ENCODE results near the gene FAM177B.

Gene FAM177B

GRCh38 chr1:222712253-222713090 is 24.5 kb upstream of the FAM177B start, which contains the start of the genes AIDA and BROX:
TSS of gene AIDA (minus strand) at chr1:222712491. CDS start at chr1:222712317, 174 bp downstream.
TSS of gene BROX (plus strand) at chr1:222712564. CDS start at chr1:222715700, 3,136 bp downstream.
- Histone ChIP-seq H3K36me3 (ENCODE audit: insufficient read depth, low read length) (peaks cover 12% of the 10 kb centered on the region), H3K4me1 (ENCODE audit: insufficient read depth, low read length) (peaks cover 19% of the 10 kb centered on the region), H3K27me3 (ENCODE audit: control insufficient read depth in 1 of 2, insufficient read depth in 2 of 2, low read length in 2 of 2) (no peaks in the 10 kb centered on the region), H3K9ac (ENCODE audit: low read length) (peak within 1 kb of the TSS; percentile 98), H3K9me3 (ENCODE audit: low read length) (no peaks in the 10 kb centered on the region), H3K27ac (ENCODE audit: low read depth, low read length) (peak within 1 kb of the TSS; percentile 100), H3K4me3 (ENCODE audit: low read depth in 1 of 2, low read length in 2 of 2) (peak within 1 kb of the TSS; percentile 99 to 100)

- Histone ChIP-seq H3K9me3 (ENCODE audit: low read length) (no peaks in the 10 kb centered on the region), H3K4me3 (ENCODE audit: low read depth in 1 of 2, low read length in 2 of 2) (peak overlapping the region; percentile 99 to 100), H3K4me1 (ENCODE audit: insufficient read depth, low read length) (peaks cover 19% of the 10 kb centered on the region), H3K27ac (ENCODE audit: low read depth, low read length) (peak overlapping the region; percentile 100), H3K9ac (ENCODE audit: low read length) (peak overlapping the region; percentile 98), H3K27me3 (ENCODE audit: control insufficient read depth in 1 of 2, insufficient read depth in 2 of 2, low read length in 2 of 2) (no peaks in the 10 kb centered on the region), H3K36me3 (ENCODE audit: insufficient read depth, low read length) (peaks cover 12% of the 10 kb centered on the region)
Observed at GRCh38 chr1:222713091-222713961, 23.7 kb upstream of the FAM177B start.

DNA sequence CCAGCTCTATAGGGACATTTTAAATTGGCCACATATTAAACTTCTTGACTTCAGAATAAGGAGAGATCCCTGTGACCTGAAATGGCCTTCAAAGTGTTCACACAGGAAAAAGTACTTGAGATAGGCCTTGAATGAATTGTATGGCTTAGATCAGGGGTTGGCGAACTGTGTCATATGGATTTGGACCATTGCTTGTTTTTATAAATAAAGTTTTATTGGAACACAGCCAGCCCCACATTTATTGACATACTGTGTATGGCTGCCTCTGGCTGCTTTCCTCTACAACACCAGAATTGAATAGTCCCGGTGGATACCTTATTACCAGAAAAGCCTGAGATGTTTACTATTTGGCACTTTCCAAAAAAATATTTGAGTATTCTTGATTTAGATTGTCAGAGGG is 20.6 kb upstream of the FAM177B start:
- Histone ChIP-seq H3K9me3 (ENCODE audit: low read length) (no peaks in the 10 kb centered on the region), H3K27ac (ENCODE audit: low read depth, low read length) (no peak overlapping the region), H3K9ac (ENCODE audit: low read length) (no peak overlapping the region), H3K4me1 (ENCODE audit: insufficient read depth, low read length) (peaks cover 3% of the 10 kb centered on the region), H3K27me3 (ENCODE audit: control insufficient read depth in 1 of 2, insufficient read depth in 2 of 2, low read length in 2 of 2) (no peaks in the 10 kb centered on the region), H3K4me3 (ENCODE audit: low read depth in 1 of 2, low read length in 2 of 2) (no peak overlapping the region), H3K36me3 (ENCODE audit: insufficient read depth, low read length) (peaks cover 34% of the 10 kb centered on the region)

- Histone ChIP-seq H3K4me3 (ENCODE audit: low read depth in 1 of 2, low read length in 2 of 2) (no peak overlapping the region), H3K27ac (ENCODE audit: low read depth, low read length) (no peak overlapping the region), H3K4me1 (ENCODE audit: insufficient read depth, low read length) (no peaks in the 10 kb centered on the region), H3K27me3 (ENCODE audit: control insufficient read depth in 1 of 2, insufficient read depth in 2 of 2, low read length in 2 of 2) (no peaks in the 10 kb centered on the region), H3K9ac (ENCODE audit: low read length) (no peak overlapping the region), H3K36me3 (ENCODE audit: insufficient read depth, low read length) (peaks cover 76% of the 10 kb centered on the region), H3K9me3 (ENCODE audit: low read length) (no peaks in the 10 kb centered on the region)
Observed at GRCh38 chr1:222728746-222729145, 8.3 kb upstream of the FAM177B start.

GRCh38 chr1:222730866-222731265 is 6.1 kb upstream of the FAM177B start:
- Histone ChIP-seq H3K9me3 (ENCODE audit: low read length) (no peaks in the 10 kb centered on the region), H3K36me3 (ENCODE audit: insufficient read depth, low read length) (peaks cover 81% of the 10 kb centered on the region), H3K9ac (ENCODE audit: low read length) (no peak overlapping the region), H3K4me1 (ENCODE audit: insufficient read depth, low read length) (no peaks in the 10 kb centered on the region), H3K27ac (ENCODE audit: low read depth, low read length) (no peak overlapping the region), H3K4me3 (ENCODE audit: low read depth in 1 of 2, low read length in 2 of 2) (no peak overlapping the region), H3K27me3 (ENCODE audit: control insufficient read depth in 1 of 2, insufficient read depth in 2 of 2, low read length in 2 of 2) (no peaks in the 10 kb centered on the region)

DNA sequence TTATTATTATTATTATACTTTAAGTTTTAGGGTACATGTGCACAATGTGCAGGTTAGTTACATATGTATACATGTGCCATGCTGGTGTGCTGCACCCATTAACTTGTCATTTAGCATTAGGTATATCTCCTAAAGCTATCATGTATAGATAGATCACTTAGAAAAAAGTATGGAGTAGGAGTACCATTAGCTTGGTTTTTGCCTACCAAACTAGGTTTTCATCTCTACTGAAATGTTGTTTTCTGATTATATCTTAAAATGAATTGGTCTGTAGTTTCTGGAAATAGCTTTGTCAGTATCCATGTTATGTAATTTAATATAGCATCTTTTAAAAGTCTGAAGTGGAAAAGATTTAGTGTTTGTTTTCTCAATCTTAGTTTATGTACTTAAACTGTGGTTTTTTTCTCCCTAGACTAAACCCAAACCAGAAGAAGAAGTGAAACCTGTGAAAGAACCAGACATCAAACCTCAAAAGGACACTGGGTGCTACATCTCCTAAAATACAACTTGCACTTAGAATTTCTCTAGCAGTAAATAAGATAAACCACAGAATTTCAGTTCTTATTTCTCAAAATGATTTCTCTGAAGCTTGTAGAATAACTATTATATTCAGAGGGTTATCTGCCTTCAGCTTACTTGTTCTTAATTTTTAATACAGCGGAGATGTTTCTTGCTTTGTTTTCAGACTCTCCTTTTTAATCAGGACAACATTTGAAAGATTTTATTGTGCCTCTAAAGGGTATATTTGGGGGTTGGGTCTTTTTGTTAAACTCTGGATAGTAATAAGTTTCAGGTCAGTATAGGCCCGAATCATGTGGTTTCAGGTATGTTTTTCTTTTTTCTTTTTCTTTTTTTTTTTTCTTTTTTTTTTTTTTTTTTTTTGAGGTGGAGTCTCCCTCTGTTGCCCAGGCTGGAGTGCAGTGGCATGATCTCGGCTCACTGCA is 4.5 kb upstream of the FAM177B start:
- H3K9me3 ChIP-seq (ENCODE audit: low read length) = no peaks in the 10 kb centered on the region
- H3K36me3 ChIP-seq (ENCODE audit: insufficient read depth, low read length) = peaks cover 77% of the 10 kb centered on the region
- no peak overlapping the region for H3K9ac ChIP-seq (ENCODE audit: low read length)
- no peak overlapping the region for H3K4me3 ChIP-seq (ENCODE audit: low read depth in 1 of 2, low read length in 2 of 2)
- no peaks in the 10 kb centered on the region for H3K4me1 ChIP-seq (ENCODE audit: insufficient read depth, low read length)
- H3K27ac ChIP-seq (ENCODE audit: low read depth, low read length) = no peak overlapping the region
- no peaks in the 10 kb centered on the region for H3K27me3 ChIP-seq (ENCODE audit: control insufficient read depth in 1 of 2, insufficient read depth in 2 of 2, low read length in 2 of 2)

- Histone ChIP-seq H3K27ac (ENCODE audit: low read depth, low read length) (no peak overlapping the region), H3K9ac (ENCODE audit: low read length) (no peak overlapping the region), H3K9me3 (ENCODE audit: low read length) (no peaks in the 10 kb centered on the region), H3K4me3 (ENCODE audit: low read depth in 1 of 2, low read length in 2 of 2) (no peak overlapping the region), H3K36me3 (ENCODE audit: insufficient read depth, low read length) (peaks cover 56% of the 10 kb centered on the region), H3K27me3 (ENCODE audit: control insufficient read depth in 1 of 2, insufficient read depth in 2 of 2, low read length in 2 of 2) (no peaks in the 10 kb centered on the region), H3K4me1 (ENCODE audit: insufficient read depth, low read length) (no peaks in the 10 kb centered on the region)
Observed at GRCh38 chr1:222734740-222735139, 2.3 kb upstream of the FAM177B start.

DNA sequence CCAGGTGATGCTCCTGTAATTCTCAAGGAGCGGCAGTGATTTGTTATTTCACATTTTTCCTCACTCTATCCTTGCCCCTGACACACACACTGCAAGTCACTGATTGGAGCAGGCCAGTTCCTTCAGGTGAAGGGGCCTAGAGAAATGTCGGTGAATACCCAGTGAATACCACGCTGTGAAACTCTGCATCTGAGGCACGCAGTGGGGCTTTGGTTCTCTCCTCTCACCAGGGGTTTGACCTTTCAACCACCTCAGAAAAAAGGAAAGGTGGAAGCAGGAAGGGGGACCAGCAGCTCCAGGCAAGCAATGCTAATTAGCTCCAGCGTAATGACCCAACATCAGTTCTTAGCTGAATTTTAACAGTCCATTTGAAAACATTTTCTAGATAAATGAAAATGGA is 532 bp upstream of the FAM177B start:
- Histone ChIP-seq H3K36me3 (ENCODE audit: insufficient read depth, low read length) (peaks cover 41% of the 10 kb centered on the region), H3K9me3 (ENCODE audit: low read length) (no peaks in the 10 kb centered on the region), H3K9ac (ENCODE audit: low read length) (no peak overlapping the region), H3K27me3 (ENCODE audit: control insufficient read depth in 1 of 2, insufficient read depth in 2 of 2, low read length in 2 of 2) (no peaks in the 10 kb centered on the region), H3K4me3 (ENCODE audit: low read depth in 1 of 2, low read length in 2 of 2) (no peak overlapping the region), H3K27ac (ENCODE audit: low read depth, low read length) (no peak overlapping the region), H3K4me1 (ENCODE audit: insufficient read depth, low read length) (no peaks in the 10 kb centered on the region)

DNA sequence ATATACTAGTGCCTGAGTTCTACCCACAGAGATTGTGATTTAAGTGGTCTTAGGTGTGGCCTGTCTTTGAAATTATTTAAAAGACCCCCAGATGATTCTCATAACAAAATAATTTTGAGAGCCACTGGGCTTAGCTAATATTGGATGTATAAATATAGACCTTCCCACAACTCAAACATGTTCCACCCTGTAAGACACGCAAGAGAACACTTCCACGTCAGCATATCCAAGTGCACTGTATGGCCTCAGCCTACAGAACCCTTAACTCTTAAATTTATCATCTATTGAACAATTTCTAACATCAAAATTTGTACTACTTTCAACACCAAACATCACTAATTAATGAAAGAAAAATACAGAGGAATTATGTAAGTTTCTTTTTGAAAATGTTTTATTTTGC is 2.5 kb downstream of the FAM177B start:
- H3K4me3 ChIP-seq (ENCODE audit: low read depth in 1 of 2, low read length in 2 of 2) = no peak overlapping the region
- H3K9me3 ChIP-seq (ENCODE audit: low read length) = no peaks in the 10 kb centered on the region
- H3K27ac ChIP-seq (ENCODE audit: low read depth, low read length) = no peak overlapping the region
- H3K36me3 ChIP-seq (ENCODE audit: insufficient read depth, low read length) = peaks cover 20% of the 10 kb centered on the region
- H3K9ac ChIP-seq (ENCODE audit: low read length) = no peak overlapping the region
- H3K27me3 ChIP-seq (ENCODE audit: control insufficient read depth in 1 of 2, insufficient read depth in 2 of 2, low read length in 2 of 2) = no peaks in the 10 kb centered on the region
- no peaks in the 10 kb centered on the region for H3K4me1 ChIP-seq (ENCODE audit: insufficient read depth, low read length)

DNA sequence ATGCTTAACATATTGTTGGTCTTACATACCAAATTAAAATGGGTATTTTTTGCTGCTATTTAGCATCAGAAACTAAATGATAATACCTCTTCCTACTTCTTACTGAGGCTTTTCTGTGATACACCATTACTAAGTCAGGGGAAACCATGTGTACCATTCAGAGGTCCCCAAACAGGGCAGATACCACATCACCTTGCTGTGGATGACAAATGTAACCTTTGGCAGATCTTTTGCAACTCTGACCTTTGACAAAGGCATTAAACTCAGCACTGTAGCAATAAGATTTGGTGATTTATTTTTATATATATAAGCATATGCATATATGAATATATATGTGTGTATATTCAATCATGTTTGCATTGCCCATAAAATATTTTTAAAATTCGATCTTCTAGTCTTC is 2.9 kb downstream of the FAM177B start:
- Histone ChIP-seq H3K4me1 (ENCODE audit: insufficient read depth, low read length) (no peaks in the 10 kb centered on the region), H3K27me3 (ENCODE audit: control insufficient read depth in 1 of 2, insufficient read depth in 2 of 2, low read length in 2 of 2) (no peaks in the 10 kb centered on the region), H3K9me3 (ENCODE audit: low read length) (no peaks in the 10 kb centered on the region), H3K4me3 (ENCODE audit: low read depth in 1 of 2, low read length in 2 of 2) (no peak overlapping the region), H3K9ac (ENCODE audit: low read length) (no peak overlapping the region), H3K36me3 (ENCODE audit: insufficient read depth, low read length) (peaks cover 15% of the 10 kb centered on the region), H3K27ac (ENCODE audit: low read depth, low read length) (no peak overlapping the region)

Measured in muscle layer of colon (tissue), 2 donors.